GM12878 (cell line): ENCODE measurements around the gene SSTR1. TPM values are rescaled to one million over a fixed set of nuclear protein-coding genes. Genes with fewer than 3 reads are reported as not detected.

Experiments used
- ATAC-seq: fragments of 200-7000 bp; cut with Tn5 transposase; 3 replicates; pipeline ENCODE4 v1.9.1; 2020; ENCODE audit warnings: mild to moderate bottlenecking, moderate library complexity
- BruUV-seq: library from RNA; stranded (reverse); fragments of 400-500 nt; replicated peaks from 2 replicates; lab custom pipeline; 2021; lab: Mats Ljungman, UMichigan
- CTCF ChIA-PET: fragments of 300-600 bp; sonication (Branson Sonifier 250); formaldehyde crosslinking; extraction: SDS; loops from one replicate; lab custom pipeline; 2021; ENCODE audit warnings: inconsistent platforms; lab: Yijun Ruan, JAX
- POLR2A ChIA-PET: fragments of 350-600 bp; formaldehyde crosslinking; extraction: SDS; loops from one replicate; lab custom pipeline; 2021; ENCODE audit warnings: inconsistent platforms; lab: Charles Lee
- RAD21 ChIA-PET: fragments of 300-600 bp; sonication (Branson Sonifier 250); formaldehyde crosslinking; loops from one replicate; lab custom pipeline; 2023; ENCODE audit warnings: antibody characterized with exemption; ENCODE audit not compliant: unreplicated experiment; lab: Charles Lee
- SMC1A ChIA-PET: fragments of 300-600 bp; sonication (Branson Sonifier 250); formaldehyde crosslinking; loops from one replicate; lab custom pipeline; 2023; ENCODE audit not compliant: unreplicated experiment, uncharacterized antibody; lab: Charles Lee
- DNase-seq: peaks from one replicate; pipeline ENCODE4 v3.0.0-alpha.2; 2011; ENCODE audit warnings: low read depth, low spot score
- FAIRE-seq: peaks from 3 replicates; lab custom pipeline; 2011; peaks lifted over from hg19 to GRCh38; lab: Jason Lieb, UNC
- H2AFZ ChIP-seq: 2 replicates; pipeline ENCODE4 v1.6.0; 2011; ENCODE audit warnings: low read depth, low read length, control low read depth; ENCODE audit not compliant: control insufficient read depth
- H3K27ac ChIP-seq: 2 replicates; pipeline ENCODE4 v1.5.1; 2011; ENCODE audit warnings: control low read depth; ENCODE audit not compliant: control insufficient read depth, insufficient read depth
- H3K27me3 ChIP-seq, 2 experiments: replicated peaks in 1 of 2; 2 replicates each; pipeline versions ENCODE4 v1.6.0 to v1.6.1; 2011; ENCODE audit warnings: low read length in 1 of 2; ENCODE audit not compliant: control insufficient read depth in 2 of 2, insufficient read depth in 2 of 2
- H3K36me3 ChIP-seq, 2 experiments: 2 replicates each; pipeline ENCODE4 v1.5.1; 2011; ENCODE audit warnings: low read length in 1 of 2; ENCODE audit not compliant: control insufficient read depth in 2 of 2, insufficient read depth in 2 of 2
- H3K4me1 ChIP-seq: 2 replicates; pipeline ENCODE4 v1.6.1; 2011; ENCODE audit warnings: mild to moderate bottlenecking, low read length, moderate library complexity, mixed read lengths; ENCODE audit not compliant: control insufficient read depth, insufficient read depth
- H3K4me2 ChIP-seq: 2 replicates; pipeline ENCODE4 v1.6.0; 2011; ENCODE audit warnings: control low read depth; ENCODE audit not compliant: control insufficient read depth, insufficient read depth
- H3K4me3 ChIP-seq: fragments of 200-600 bp; sonication (generic); 2 replicates; pipeline ENCODE4 v1.5.1; 2016
- H3K79me2 ChIP-seq: 2 replicates; pipeline ENCODE4 v1.6.0; 2011; ENCODE audit warnings: low read length; ENCODE audit not compliant: control insufficient read depth, insufficient read depth
- H3K9ac ChIP-seq: 2 replicates; pipeline ENCODE4 v1.8.0; 2011; ENCODE audit warnings: low read length, control low read depth, mixed read lengths; ENCODE audit not compliant: control insufficient read depth, insufficient read depth
- H3K9me3 ChIP-seq: replicated peaks from 3 replicates; pipeline ENCODE4 v1.5.1; 2011; ENCODE audit warnings: mild to moderate bottlenecking, low read length; ENCODE audit not compliant: control insufficient read depth, insufficient read depth
- H4K20me1 ChIP-seq: 2 replicates; pipeline ENCODE4 v1.6.0; 2011; ENCODE audit not compliant: control insufficient read depth, insufficient read depth
- CHD1 ChIP-seq: IDR thresholded peaks from 2 replicates; pipeline ENCODE4 v1.6.1; 2012; ENCODE audit warnings: low read depth, low read length, improper control_type of control experiment
- EED ChIP-seq: sonication (generic); IDR thresholded peaks from 2 replicates; pipeline ENCODE4 v1.6.1; 2016; ENCODE audit warnings: antibody characterized with exemption, low read depth
- FOXK2 ChIP-seq: fragments of 450-650 bp; IDR thresholded peaks from 2 replicates; pipeline ENCODE4 v1.6.1; 2017; ENCODE audit warnings: mild to moderate bottlenecking, moderate library complexity
- MEF2B ChIP-seq: fragments of 450-650 bp; IDR thresholded peaks from 2 replicates; pipeline ENCODE4 v1.6.1; 2018; ENCODE audit warnings: mild to moderate bottlenecking, moderate library complexity; ENCODE audit not compliant: partially characterized antibody, poor library complexity, severe bottlenecking
- NFYB ChIP-seq: IDR thresholded peaks from 2 replicates; pipeline ENCODE4 v1.6.1; 2011; ENCODE audit warnings: low read depth, mild to moderate bottlenecking, low read length, improper control_type of control experiment, moderate library complexity; ENCODE audit not compliant: insufficient read depth
- SIN3A ChIP-seq: IDR thresholded peaks from 2 replicates; pipeline ENCODE4 v1.6.1; 2012; ENCODE audit warnings: low read depth, low read length, improper control_type of control experiment
- SP1 ChIP-seq: IDR thresholded peaks from one replicate; pipeline ENCODE4 v1.6.1; 2011; ENCODE audit warnings: low read depth, low read length
- TBL1XR1 ChIP-seq: IDR thresholded peaks from 2 replicates; pipeline ENCODE4 v1.6.1; 2012; ENCODE audit warnings: low read depth, low read length, improper control_type of control experiment
- TCF7 ChIP-seq: IDR thresholded peaks from 2 replicates; pipeline ENCODE4 v1.6.1; 2014; ENCODE audit warnings: antibody characterized with exemption, borderline replicate concordance
- ZNF622 ChIP-seq: fragments of 450-650 bp; IDR thresholded peaks from 2 replicates; pipeline ENCODE4 v1.6.1; 2017; ENCODE audit warnings: mild to moderate bottlenecking, inconsistent platforms
- ZZZ3 ChIP-seq: IDR thresholded peaks from 2 replicates; pipeline ENCODE4 v1.6.1; 2011; ENCODE audit warnings: low read depth; ENCODE audit not compliant: control insufficient read depth, insufficient read length
- WGBS: methylation state at CpG from one replicate; pipeline ENCODE4 v1.1.6; 2016; ENCODE audit warnings: low lambda C conversion rate; ENCODE audit not compliant: insufficient replicate concordance, insufficient coverage; ENCODE audit errors: missing lambda C conversion rate; 5-methylcytosine and 5-hydroxymethylcytosine counted together
- in situ Hi-C: fragments of 300-500 bp; cut with MboI; formaldehyde crosslinking; loops from 9 replicates; pipeline ENCODE4 v1.14.3; 2018; ENCODE audit warnings: mixed read lengths
- intact Hi-C: fragments of 100-400 bp; cut with micrococcal nuclease; formaldehyde crosslinking; loops from one replicate; pipeline ENCODE4 v1.14.2; 2022; ENCODE audit not compliant: unreplicated experiment
- polyA plus RNA-seq, 11 experiments: library from polyadenylated mRNA; depleted of rRNA in 4 of 11; unstranded in 6 of 11; stranded (reverse) in 5 of 11; fragments of >200 nt; fragmentation: Nextera tagmentation in 4 of 11; fragmentation: Illumina TruSeq in 1 of 11; extraction: Ambion mirVana in 4 of 11; extraction: Trizol in 1 of 11; gene quantifications; 1 replicate in 1 of 11; 2 replicates in 10 of 11; pipeline versions ENCODE4 v1.2.1 to v1.2.3, GENCODE V29; 2011 to 2016; ENCODE audit warnings: inconsistent platforms in 2 of 11, missing spikeins in 2 of 11, low read depth in 1 of 11
- total RNA-seq, 4 experiments: library from RNA; depleted of rRNA in 3 of 4; stranded (reverse); fragments of >200 nt in 3 of 4; fragmentation: Illumina TruSeq in 1 of 4; extraction: Trizol in 1 of 4; gene quantifications; 2 replicates each; pipeline versions ENCODE4 v1.2.1 to v1.2.3, GENCODE V29; 2013 to 2021
- TF ChIP-seq, protein P1 (sequence below): fragments of 450-650 bp; formaldehyde crosslinking; IDR thresholded peaks from 2 replicates; pipeline ENCODE4 v1.5.0; 2022; ENCODE audit warnings: mild to moderate bottlenecking, missing genetic modification characterization
- TF ChIP-seq, protein P2 (sequence below): fragments of 450-650 bp; IDR thresholded peaks from 2 replicates; pipeline ENCODE4 v1.6.1; 2016; ENCODE audit warnings: mild to moderate bottlenecking
- TF ChIP-seq, protein P3 (sequence below): fragments of 450-650 bp; IDR thresholded peaks from 2 replicates; pipeline ENCODE4 v1.6.1; 2017; ENCODE audit warnings: mild to moderate bottlenecking
- TF ChIP-seq, protein P4 (sequence below): fragments of 450-650 bp; IDR thresholded peaks from 2 replicates; pipeline ENCODE4 v1.6.1; 2017; ENCODE audit warnings: borderline replicate concordance
- TF ChIP-seq, protein P5 (sequence below): IDR thresholded peaks from 2 replicates; pipeline ENCODE4 v1.6.1; 2011; ENCODE audit warnings: borderline replicate concordance, low read depth, mild to moderate bottlenecking, moderate library complexity, low read length; ENCODE audit not compliant: insufficient read depth, poor library complexity, severe bottlenecking

Gene SSTR1
- total and polyA plus RNA-seq, 10 of the 15 experiments (the other 5 are each of a cell fraction or from before 2014, with no cell fraction given), result 0.01 to 0.05 TPM; not detected in 8

DNA sequence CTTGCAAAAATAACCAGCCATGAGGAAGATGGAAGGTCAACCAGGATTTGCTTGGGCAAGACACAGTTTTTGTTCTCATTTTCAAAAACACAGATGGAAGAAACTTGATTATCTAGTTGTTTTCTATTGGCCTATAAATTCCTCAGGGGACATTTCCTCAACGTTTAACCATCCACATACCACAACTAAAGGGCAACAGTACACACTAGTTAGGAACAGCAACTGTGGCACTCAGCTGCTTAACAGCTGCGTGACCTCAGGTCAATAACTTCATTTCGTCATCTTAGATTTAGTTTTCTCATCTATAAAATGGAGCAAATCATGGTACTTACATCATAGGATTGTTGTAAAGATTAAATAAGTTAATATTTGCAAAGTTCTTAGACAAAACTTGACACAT is 18.7 kb downstream of the SSTR1 start:
- WGBS, result 3% methylated on average over 3 of the region's 3 CpGs
- Histone ChIP-seq H3K9ac (no peak overlapping the region), H4K20me1 (no peaks in the 10 kb centered on the region), H3K79me2 (no peaks in the 10 kb centered on the region), H3K4me1 (no peaks in the 10 kb centered on the region), H3K4me3 (no peak overlapping the region), H3K9me3 (no peaks in the 10 kb centered on the region), H3K27ac (no peak overlapping the region), H3K27me3 (no peaks in the 10 kb centered on the region), H3K4me2 (no peak overlapping the region), H2AFZ (no peak overlapping the region), H3K36me3 (no peaks in the 10 kb centered on the region)
- POLR2A ChIA-PET, result interaction anchor here (0.6 kb wide), 1 partner anchor 739 kb away, joined by 6 read pairs; no protein-coding TSS in a partner anchor
- DNase-seq (no peak), FAIRE-seq (no peak), ATAC-seq (no peak)
- in situ Hi-C loops (no loop called here), intact Hi-C loops (no loop called here)
- TF ChIP-seq, protein P1, sequence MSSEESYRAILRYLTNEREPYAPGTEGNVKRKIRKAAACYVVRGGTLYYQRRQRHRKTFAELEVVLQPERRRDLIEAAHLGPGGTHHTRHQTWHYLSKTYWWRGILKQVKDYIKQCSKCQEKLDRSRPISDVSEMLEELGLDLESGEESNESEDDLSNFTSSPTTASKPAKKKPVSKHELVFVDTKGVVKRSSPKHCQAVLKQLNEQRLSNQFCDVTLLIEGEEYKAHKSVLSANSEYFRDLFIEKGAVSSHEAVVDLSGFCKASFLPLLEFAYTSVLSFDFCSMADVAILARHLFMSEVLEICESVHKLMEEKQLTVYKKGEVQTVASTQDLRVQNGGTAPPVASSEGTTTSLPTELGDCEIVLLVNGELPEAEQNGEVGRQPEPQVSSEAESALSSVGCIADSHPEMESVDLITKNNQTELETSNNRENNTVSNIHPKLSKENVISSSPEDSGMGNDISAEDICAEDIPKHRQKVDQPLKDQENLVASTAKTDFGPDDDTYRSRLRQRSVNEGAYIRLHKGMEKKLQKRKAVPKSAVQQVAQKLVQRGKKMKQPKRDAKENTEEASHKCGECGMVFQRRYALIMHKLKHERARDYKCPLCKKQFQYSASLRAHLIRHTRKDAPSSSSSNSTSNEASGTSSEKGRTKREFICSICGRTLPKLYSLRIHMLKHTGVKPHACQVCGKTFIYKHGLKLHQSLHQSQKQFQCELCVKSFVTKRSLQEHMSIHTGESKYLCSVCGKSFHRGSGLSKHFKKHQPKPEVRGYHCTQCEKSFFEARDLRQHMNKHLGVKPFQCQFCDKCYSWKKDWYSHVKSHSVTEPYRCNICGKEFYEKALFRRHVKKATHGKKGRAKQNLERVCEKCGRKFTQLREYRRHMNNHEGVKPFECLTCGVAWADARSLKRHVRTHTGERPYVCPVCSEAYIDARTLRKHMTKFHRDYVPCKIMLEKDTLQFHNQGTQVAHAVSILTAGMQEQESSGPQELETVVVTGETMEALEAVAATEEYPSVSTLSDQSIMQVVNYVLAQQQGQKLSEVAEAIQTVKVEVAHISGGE, result no peak
- TF ChIP-seq EED (no peak), CHD1 (no peak), FOXK2 (no peak), TBL1XR1 (no peak), ZNF622 (no peak), SIN3A (no peak), SP1 (no peak), ZZZ3 (no peak), TCF7 (no peak), MEF2B (no peak), NFYB (no peak)
- TF ChIP-seq, protein P2, sequence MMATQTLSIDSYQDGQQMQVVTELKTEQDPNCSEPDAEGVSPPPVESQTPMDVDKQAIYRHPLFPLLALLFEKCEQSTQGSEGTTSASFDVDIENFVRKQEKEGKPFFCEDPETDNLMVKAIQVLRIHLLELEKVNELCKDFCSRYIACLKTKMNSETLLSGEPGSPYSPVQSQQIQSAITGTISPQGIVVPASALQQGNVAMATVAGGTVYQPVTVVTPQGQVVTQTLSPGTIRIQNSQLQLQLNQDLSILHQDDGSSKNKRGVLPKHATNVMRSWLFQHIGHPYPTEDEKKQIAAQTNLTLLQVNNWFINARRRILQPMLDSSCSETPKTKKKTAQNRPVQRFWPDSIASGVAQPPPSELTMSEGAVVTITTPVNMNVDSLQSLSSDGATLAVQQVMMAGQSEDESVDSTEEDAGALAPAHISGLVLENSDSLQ, result no peak
- TF ChIP-seq, protein P3, sequence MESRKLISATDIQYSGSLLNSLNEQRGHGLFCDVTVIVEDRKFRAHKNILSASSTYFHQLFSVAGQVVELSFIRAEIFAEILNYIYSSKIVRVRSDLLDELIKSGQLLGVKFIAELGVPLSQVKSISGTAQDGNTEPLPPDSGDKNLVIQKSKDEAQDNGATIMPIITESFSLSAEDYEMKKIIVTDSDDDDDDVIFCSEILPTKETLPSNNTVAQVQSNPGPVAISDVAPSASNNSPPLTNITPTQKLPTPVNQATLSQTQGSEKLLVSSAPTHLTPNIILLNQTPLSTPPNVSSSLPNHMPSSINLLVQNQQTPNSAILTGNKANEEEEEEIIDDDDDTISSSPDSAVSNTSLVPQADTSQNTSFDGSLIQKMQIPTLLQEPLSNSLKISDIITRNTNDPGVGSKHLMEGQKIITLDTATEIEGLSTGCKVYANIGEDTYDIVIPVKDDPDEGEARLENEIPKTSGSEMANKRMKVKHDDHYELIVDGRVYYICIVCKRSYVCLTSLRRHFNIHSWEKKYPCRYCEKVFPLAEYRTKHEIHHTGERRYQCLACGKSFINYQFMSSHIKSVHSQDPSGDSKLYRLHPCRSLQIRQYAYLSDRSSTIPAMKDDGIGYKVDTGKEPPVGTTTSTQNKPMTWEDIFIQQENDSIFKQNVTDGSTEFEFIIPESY, result no peak
- TF ChIP-seq, protein P4, sequence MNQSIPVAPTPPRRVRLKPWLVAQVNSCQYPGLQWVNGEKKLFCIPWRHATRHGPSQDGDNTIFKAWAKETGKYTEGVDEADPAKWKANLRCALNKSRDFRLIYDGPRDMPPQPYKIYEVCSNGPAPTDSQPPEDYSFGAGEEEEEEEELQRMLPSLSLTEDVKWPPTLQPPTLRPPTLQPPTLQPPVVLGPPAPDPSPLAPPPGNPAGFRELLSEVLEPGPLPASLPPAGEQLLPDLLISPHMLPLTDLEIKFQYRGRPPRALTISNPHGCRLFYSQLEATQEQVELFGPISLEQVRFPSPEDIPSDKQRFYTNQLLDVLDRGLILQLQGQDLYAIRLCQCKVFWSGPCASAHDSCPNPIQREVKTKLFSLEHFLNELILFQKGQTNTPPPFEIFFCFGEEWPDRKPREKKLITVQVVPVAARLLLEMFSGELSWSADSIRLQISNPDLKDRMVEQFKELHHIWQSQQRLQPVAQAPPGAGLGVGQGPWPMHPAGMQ, result no peak
- TF ChIP-seq, protein P5, sequence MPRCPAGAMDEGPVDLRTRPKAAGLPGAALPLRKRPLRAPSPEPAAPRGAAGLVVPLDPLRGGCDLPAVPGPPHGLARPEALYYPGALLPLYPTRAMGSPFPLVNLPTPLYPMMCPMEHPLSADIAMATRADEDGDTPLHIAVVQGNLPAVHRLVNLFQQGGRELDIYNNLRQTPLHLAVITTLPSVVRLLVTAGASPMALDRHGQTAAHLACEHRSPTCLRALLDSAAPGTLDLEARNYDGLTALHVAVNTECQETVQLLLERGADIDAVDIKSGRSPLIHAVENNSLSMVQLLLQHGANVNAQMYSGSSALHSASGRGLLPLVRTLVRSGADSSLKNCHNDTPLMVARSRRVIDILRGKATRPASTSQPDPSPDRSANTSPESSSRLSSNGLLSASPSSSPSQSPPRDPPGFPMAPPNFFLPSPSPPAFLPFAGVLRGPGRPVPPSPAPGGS, result no peak
- BruUV-seq, result no TSS peak
- CTCF ChIA-PET, result no interaction called here
- RAD21 ChIA-PET, result no interaction called here
- SMC1A ChIA-PET, result no interaction called here
